Hepatocyte (in vitro differentiated cells): ENCODE measurements around the gene EIF3L. TPM values are rescaled to one million over a fixed set of nuclear protein-coding genes. Genes with fewer than 3 reads are reported as not detected.

Experiments
- DNase-seq: peaks from one replicate; pipeline ENCODE4 v3.0.0-alpha.2; 2016; ENCODE audit warnings: low spot score
- H2AFZ ChIP-seq: fragments of 200-600 bp; sonication (generic); 2 replicates; pipeline ENCODE4 v1.6.0; 2016; ENCODE audit warnings: antibody characterized with exemption, mild to moderate bottlenecking
- H3K27ac ChIP-seq: fragments of 200-600 bp; sonication (generic); 2 replicates; pipeline ENCODE4 v1.5.1; 2016; ENCODE audit warnings: mild to moderate bottlenecking
- H3K27me3 ChIP-seq: fragments of 200-600 bp; sonication (generic); 2 replicates; pipeline ENCODE4 v1.6.1; 2016
- H3K36me3 ChIP-seq: fragments of 200-600 bp; sonication (generic); replicated peaks from 2 replicates; pipeline ENCODE4 v1.5.1; 2016; ENCODE audit warnings: low read depth; ENCODE audit not compliant: insufficient read depth
- H3K4me1 ChIP-seq: fragments of 200-600 bp; sonication (generic); 2 replicates; pipeline ENCODE4 v1.5.1; 2016; ENCODE audit warnings: mild to moderate bottlenecking, moderate library complexity; ENCODE audit not compliant: insufficient read depth
- H3K4me2 ChIP-seq: fragments of 200-600 bp; sonication (generic); 2 replicates; pipeline ENCODE4 v1.6.0; 2016
- H3K4me3 ChIP-seq: fragments of 200-600 bp; sonication (generic); 2 replicates; pipeline ENCODE4 v1.5.1; 2016; ENCODE audit warnings: mild to moderate bottlenecking
- H3K79me2 ChIP-seq: fragments of 200-600 bp; sonication (generic); 2 replicates; pipeline ENCODE4 v1.6.0; 2017; ENCODE audit warnings: mild to moderate bottlenecking
- H3K9me2 ChIP-seq: fragments of 200-600 bp; sonication (generic); replicated peaks from 2 replicates; pipeline ENCODE4 v1.6.0; 2017; ENCODE audit warnings: mild to moderate bottlenecking; ENCODE audit not compliant: insufficient read depth
- H3K9me3 ChIP-seq: fragments of 200-600 bp; sonication (generic); 2 replicates; pipeline ENCODE4 v1.5.1; 2016; ENCODE audit warnings: low read depth, mild to moderate bottlenecking
- H4K20me1 ChIP-seq: fragments of 200-600 bp; sonication (generic); 2 replicates; pipeline ENCODE4 v1.6.0; 2016; ENCODE audit warnings: mild to moderate bottlenecking; ENCODE audit not compliant: insufficient read depth, poor library complexity, severe bottlenecking
- EZH2 ChIP-seq: fragments of 200-600 bp; sonication (generic); IDR thresholded peaks from 2 replicates; pipeline ENCODE4 v1.6.1; 2016; ENCODE audit warnings: antibody characterized with exemption, mild to moderate bottlenecking, borderline replicate concordance
- EZH2phosphoT487 ChIP-seq: fragments of 200-600 bp; sonication (generic); IDR thresholded peaks from one replicate; pipeline ENCODE4 v1.6.1; 2018; ENCODE audit warnings: antibody characterized with exemption, mild to moderate bottlenecking, low read depth, moderate library complexity; ENCODE audit not compliant: unreplicated experiment, severe bottlenecking
- WGBS: methylation state at CpG from one replicate; pipeline ENCODE4 v1.1.6; 2016; ENCODE audit warnings: low lambda C conversion rate; ENCODE audit errors: missing lambda C conversion rate; 5-methylcytosine and 5-hydroxymethylcytosine counted together
- polyA plus RNA-seq: library from polyadenylated mRNA; unstranded; fragments of >200 nt; fragmentation: Nextera tagmentation; extraction: Ambion mirVana; gene quantifications from 2 replicates; pipeline ENCODE4 v1.2.1, GENCODE V29; 2016
- total RNA-seq: library from RNA; depleted of rRNA; stranded (reverse); fragments of >200 nt; gene quantifications from 2 replicates; pipeline ENCODE4 v1.2.3, GENCODE V29; 2014
- TF ChIP-seq, protein P1 (sequence below): fragments of 200-600 bp; sonication (generic); IDR thresholded peaks from 2 replicates; pipeline ENCODE4 v1.5.1; 2016; ENCODE audit warnings: antibody characterized with exemption, mild to moderate bottlenecking; ENCODE audit not compliant: poor library complexity

Gene EIF3L
- total and polyA plus RNA-seq, 2 experiments from 2014 or later: 172 to 365 TPM

- H3K9me3 ChIP-seq: no peaks in the 10 kb centered on the region
- H3K79me2 ChIP-seq: peaks cover 70% of the 10 kb centered on the region
- H3K4me3 ChIP-seq: no peak overlapping the region
- peaks cover 11% of the 10 kb centered on the region for H3K4me1 ChIP-seq
- no peaks in the 10 kb centered on the region for H3K27me3 ChIP-seq
- no peak overlapping the region for H3K27ac ChIP-seq
- H3K9me2 ChIP-seq: no peaks in the 10 kb centered on the region
- TF ChIP-seq EZH2 (no peak), EZH2phosphoT487 (no peak)
- TF ChIP-seq, protein P1, sequence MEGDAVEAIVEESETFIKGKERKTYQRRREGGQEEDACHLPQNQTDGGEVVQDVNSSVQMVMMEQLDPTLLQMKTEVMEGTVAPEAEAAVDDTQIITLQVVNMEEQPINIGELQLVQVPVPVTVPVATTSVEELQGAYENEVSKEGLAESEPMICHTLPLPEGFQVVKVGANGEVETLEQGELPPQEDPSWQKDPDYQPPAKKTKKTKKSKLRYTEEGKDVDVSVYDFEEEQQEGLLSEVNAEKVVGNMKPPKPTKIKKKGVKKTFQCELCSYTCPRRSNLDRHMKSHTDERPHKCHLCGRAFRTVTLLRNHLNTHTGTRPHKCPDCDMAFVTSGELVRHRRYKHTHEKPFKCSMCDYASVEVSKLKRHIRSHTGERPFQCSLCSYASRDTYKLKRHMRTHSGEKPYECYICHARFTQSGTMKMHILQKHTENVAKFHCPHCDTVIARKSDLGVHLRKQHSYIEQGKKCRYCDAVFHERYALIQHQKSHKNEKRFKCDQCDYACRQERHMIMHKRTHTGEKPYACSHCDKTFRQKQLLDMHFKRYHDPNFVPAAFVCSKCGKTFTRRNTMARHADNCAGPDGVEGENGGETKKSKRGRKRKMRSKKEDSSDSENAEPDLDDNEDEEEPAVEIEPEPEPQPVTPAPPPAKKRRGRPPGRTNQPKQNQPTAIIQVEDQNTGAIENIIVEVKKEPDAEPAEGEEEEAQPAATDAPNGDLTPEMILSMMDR: no peak
- H3K36me3 ChIP-seq: peaks cover 3% of the 10 kb centered on the region
- 77% methylated on average over 2 of the region's 2 CpGs for WGBS
- DNase-seq: no peak
- H3K4me2 ChIP-seq: no peak overlapping the region
- H2AFZ ChIP-seq: no peak overlapping the region
- no peaks in the 10 kb centered on the region for H4K20me1 ChIP-seq
Observed at GRCh38 chr22:37854946-37855345, 5.7 kb downstream of the EIF3L start.

DNA sequence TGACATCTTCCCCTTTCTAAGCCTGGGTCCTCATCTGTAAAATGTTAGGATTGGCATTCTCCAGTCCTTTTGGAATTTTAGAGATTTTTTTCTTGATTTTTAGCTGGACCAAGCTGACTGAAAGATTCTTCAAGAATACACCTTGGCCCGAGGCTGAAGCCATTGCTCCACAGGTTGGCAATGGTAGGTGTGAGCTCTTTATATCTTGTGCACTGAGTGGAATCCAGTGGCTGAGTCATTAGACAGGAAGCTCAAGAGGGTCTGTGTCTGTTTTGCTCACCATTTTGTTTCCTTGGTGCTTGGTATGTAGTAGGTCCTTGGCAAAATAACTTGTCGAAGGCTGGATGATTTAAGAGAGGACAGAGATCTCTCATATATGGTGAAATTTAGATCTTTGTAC lies 6.2 kb downstream of the EIF3L start:
- peaks cover 5% of the 10 kb centered on the region for H3K4me1 ChIP-seq

DNA sequence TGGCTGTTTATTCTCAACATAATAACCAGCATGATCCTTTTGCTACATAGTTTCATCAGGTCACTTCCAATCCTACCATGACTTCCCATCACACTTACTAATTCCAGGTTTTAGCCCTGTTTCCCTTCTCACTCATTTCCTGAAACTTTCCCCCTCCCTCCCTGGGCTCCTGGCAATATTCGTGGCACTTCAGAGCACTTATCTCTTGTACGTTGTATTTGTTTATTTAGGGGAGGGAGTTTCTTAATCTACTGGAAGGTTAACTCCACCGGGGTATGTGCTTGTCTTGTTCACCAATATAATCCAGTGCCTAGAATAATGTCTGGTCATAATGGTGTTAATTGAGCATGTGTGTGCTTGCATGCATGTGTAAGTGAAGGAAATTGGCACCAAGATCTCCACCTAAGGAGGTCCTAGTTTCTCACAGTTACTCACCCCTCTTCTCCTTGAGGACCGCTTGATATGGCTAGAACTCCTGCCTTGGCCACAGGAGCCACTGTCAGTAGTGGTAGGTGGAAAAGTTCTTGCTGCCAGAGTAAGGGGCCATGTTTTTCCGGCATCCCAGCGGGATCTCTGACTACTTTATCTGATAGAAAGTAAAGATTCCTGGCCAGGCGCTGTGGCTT lies 11.7 kb downstream of the EIF3L start:
- Histone ChIP-seq H3K36me3 (no peaks in the 10 kb centered on the region), H3K9me3 (no peaks in the 10 kb centered on the region), H2AFZ (no peak overlapping the region), H3K79me2 (peaks cover 18% of the 10 kb centered on the region), H3K4me1 (peaks cover 5% of the 10 kb centered on the region), H3K27ac (no peak overlapping the region), H3K4me3 (no peak overlapping the region), H3K27me3 (no peaks in the 10 kb centered on the region), H3K9me2 (no peaks in the 10 kb centered on the region), H4K20me1 (no peaks in the 10 kb centered on the region), H3K4me2 (no peak overlapping the region)
- TF ChIP-seq EZH2phosphoT487 (no peak), EZH2 (no peak)
- TF ChIP-seq, protein P1: no peak
- 59% methylated on average over 7 of the region's 7 CpGs for WGBS
- DNase-seq: no peak

More for the DNA sequence above, 6.2 kb downstream of the EIF3L start:
- Histone ChIP-seq H3K27me3 (no peaks in the 10 kb centered on the region), H3K27ac (no peak overlapping the region), H3K4me3 (no peak overlapping the region), H3K4me2 (no peak overlapping the region), H3K9me3 (no peaks in the 10 kb centered on the region), H4K20me1 (no peaks in the 10 kb centered on the region), H3K9me2 (no peaks in the 10 kb centered on the region), H3K79me2 (peaks cover 64% of the 10 kb centered on the region), H3K36me3 (peaks cover 3% of the 10 kb centered on the region), H2AFZ (no peak overlapping the region)
- WGBS: 94% methylated on average over 2 of the region's 2 CpGs
- no peak for DNase-seq
- no peak for TF ChIP-seq EZH2phosphoT487

DNA sequence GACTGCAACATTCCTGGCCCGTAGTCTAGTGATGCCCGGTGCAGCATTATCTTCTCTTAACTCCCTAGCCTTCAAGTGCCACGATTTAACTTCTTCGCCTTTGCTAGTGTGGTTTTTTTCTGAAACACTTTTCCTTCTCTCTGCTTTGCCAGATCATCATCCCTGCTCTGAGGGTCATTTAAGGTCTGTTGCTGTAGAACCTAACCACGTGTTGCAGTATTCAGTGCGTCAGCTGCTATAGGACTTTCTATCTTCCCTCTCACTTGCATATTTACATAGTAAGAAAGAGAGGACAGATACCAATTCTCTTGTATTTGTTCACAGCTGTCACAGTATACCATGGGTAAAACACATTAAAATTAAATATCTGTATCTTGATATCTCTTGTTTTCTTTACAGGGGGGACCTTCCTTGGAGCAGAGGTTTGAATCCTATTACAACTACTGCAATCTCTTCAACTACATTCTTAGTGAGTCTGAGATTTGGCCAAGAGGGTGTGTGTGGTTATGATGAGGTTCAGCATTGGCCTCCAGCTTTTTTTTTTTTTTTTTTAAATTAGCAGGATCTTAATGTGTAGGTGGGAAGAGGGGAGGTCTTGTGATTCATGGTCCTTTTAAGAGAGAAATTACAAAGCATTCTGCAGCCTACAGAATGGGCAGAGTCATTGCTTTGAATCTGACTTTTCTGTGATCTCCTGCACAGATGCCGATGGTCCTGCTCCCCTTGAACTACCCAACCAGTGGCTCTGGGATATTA lies 13.5 kb downstream of the EIF3L start:
- no peaks in the 10 kb centered on the region for H3K27me3 ChIP-seq
- DNase-seq: no peak
- no peaks in the 10 kb centered on the region for H3K9me3 ChIP-seq
- H3K9me2 ChIP-seq: no peaks in the 10 kb centered on the region
- TF ChIP-seq EZH2phosphoT487 (no peak), EZH2 (no peak)
- TF ChIP-seq, protein P1: no peak
- H4K20me1 ChIP-seq: no peaks in the 10 kb centered on the region
- H2AFZ ChIP-seq: no peak overlapping the region
- H3K4me3 ChIP-seq: no peak overlapping the region
- WGBS: 84% methylated on average over 7 of the region's 7 CpGs
- peaks cover 12% of the 10 kb centered on the region for H3K79me2 ChIP-seq
- peaks cover 5% of the 10 kb centered on the region for H3K4me1 ChIP-seq
- H3K36me3 ChIP-seq: no peaks in the 10 kb centered on the region
- no peak overlapping the region for H3K27ac ChIP-seq
- H3K4me2 ChIP-seq: no peak overlapping the region
